ENCODE data around the gene LRRN4.
A peak's percentile ranks its signal among the peaks of the same experiment; 100 is the strongest.

LRRN4 gene

DNA sequence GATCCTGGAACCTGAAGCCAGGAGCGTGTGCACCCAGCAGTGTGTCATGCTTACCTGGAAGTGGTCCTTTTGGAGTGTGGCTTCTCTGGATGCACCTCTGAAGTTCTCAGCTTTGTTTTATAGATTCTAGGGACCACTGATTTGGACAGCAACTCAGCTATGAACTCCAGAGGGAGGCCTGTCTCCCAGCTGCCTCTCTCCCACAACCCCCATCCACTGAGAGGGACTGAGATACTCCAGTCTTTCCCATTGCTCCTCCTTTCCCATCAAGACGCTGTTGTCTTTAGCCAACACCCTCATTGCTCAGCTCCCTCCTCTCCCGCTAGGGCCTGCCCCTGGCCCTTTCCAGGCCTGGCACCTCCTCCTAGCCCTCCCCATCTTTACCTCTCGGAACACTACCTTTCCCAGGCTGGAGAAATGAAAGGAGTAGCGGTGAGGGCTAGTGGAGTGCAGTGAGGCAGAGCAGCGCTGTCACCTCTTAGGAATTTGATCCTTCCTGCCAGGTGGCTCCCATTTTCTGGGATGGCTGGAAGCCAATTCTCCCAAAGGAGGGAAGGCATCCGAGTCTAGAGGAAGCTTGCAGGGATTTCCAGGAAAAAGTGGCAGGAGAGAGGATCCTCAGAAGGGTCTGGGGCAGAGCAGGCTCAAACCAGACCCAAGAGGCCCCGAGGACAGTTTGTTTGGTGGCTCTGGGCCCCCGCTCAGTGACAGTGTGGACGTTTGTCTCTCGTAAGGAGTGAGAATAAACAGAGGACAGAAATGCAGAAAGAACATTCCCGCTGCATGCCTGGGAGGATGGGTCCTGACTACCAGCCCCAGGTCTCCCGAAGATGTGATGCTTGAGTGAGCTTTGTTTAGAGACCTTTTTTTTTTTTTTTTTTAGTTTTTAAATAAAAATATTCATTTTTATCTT, at the start of gene LRRN4:
TSS of gene LRRN4 (minus strand) at position 285 of the 913 bp plus-strand sequence. CDS start 1,261 bp downstream, outside the sequence.
- DNase-seq = peak; percentile 98

DNA sequence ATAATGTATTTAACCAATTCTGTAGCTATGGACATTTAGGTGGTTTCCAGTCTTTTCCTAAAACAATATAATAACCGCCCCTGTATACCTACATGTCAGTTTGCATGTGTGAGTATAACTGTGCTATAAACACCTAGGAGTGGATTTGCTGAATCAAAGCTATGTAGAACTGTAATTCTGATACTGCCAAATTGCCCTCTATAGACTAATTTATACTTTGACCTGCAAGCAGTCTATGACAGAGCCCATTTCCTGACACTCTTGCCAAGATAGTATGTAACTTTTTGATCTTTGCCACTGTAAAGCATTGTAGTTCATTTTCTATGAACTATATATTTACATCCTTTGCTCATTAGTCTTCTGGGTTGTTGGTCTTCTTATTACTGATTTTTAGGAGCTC, 49.4 kb upstream of the LRRN4 start:
- DNase-seq = no peak

DNA sequence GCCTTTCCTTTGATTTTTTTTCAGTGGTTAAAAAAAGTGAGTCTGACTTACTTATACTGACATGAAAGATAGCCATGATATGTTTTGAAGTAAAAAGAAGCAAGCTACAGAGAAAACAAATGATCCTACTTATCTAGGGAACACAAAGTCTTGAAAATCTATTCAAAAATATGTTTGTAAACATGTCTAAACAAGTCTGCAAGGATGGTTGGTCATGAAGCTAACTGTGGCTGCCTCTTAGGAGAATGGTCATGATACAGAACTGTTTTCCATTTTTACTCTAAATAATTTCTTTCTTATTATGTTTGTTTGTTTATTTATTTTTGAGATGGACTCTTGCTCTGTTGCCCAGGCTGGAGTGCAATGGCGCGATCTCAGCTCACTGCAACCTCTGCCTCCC, 47.5 kb upstream of the LRRN4 start:
- no peak for DNase-seq

DNA sequence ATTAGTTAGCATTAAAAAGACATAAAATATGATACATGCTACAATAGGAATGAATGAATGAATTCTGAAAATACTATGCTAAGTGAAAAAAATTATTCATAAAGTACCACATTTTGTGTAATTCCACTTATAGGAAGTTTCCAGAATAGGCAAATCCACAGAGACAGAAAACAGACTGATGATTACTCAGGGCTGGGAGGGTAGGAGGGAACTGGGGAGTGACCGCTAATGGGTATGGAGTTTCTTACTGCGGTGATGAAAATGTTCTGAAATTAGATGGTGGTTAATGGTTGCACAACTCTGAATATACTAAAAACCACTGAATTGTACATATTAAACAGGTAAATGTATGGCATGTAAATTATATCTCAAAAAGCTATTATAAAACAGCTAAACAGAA, 46.4 kb upstream of the LRRN4 start:
- DNase-seq = no peak

DNA sequence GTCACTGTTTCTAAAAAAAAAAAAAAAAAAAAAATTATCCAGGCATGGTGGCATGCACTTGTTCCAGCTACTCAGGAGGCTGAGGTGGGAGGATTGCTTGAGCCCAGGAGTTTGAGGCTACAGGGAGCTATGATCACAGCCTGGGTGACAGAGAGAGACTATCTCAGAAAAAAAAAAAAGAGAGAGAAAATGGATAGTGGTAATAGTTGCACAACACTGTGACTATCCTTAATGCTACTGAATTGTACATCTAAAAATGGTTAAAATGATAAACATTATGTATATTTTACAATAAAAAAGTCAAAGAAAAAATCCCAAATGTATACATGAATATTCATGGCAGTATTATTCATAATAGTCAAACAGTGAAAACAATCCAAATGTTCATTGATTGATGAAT, 46.0 kb upstream of the LRRN4 start:
- DNase-seq = no peak

DNA sequence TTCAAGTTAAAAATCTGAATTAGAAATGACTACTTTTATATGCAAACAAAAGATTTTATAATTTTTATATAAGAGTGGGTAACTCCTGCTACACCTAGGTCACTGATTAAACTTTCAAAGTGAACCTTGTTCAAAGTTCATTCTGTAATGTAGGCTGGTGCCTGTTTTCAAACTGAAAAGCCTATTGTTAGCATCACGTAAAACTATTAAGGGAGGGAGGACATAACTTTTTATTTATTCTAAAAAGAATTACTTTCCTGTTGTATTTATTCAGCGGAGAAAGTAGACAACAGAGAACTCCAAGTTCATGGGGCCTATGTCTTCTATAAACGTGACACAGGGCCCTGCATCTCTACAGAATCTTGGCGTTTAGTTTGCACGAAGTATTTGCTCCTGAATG, 41.5 kb upstream of the LRRN4 start:
- no peak for DNase-seq

DNA sequence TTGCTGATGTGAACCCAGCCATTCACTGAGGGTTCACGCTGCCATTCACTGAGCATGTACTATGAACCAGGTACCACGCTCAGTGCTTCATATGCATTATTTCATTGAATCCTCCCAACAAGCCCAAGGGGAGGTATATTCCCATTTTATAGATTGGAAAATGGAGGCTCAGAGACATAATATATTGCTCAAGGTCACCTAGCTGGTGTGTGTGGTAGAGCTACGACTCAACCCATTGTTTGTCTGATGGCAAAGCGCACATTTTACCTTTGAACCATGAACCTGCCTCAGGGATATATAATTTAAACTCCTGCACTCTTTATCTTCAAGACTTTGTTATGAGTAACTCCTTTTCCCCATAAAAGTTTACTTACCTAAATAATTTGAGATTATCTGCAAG, 40.7 kb upstream of the LRRN4 start:
- no peak for DNase-seq

DNA sequence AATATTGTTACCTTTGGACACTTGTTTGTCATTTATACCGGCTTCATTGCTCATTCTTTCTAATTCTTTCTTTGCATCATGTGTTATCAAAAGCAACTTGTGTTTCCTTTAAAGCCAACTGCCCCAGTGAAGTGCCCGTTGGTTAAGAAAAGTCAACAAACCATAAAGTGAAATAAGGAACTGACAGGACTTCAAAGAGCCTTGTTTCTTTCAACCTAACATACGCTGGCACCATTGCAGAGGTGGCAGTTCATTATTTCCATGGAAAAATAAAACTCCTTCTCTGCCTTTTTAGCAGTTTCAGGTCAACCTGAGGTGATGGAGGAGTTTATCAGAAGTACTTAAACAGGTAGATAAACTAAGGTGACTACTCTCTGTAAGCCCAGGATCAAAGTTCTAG, 40.2 kb upstream of the LRRN4 start:
- no peak for DNase-seq

DNA sequence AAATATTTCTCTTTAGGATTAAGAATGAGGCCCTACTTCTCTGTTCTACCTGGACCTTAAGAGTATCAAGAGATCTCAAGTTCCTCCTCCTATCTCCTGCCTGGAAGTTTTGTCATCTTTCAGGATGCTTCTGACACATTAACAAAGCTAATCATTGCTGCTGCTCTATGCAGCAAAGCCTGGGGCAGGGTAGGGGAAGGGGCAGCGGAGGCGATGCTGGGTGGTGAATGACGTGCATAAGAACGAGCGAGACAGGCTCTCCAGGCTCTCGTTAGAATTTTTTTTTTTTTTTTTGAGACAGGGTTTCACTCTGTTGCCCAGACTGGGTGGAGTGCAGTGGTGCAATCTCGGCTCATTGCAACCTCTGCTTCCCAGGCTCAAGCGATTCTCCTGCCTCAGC, 37.8 kb upstream of the LRRN4 start:
- no peak for DNase-seq

DNA sequence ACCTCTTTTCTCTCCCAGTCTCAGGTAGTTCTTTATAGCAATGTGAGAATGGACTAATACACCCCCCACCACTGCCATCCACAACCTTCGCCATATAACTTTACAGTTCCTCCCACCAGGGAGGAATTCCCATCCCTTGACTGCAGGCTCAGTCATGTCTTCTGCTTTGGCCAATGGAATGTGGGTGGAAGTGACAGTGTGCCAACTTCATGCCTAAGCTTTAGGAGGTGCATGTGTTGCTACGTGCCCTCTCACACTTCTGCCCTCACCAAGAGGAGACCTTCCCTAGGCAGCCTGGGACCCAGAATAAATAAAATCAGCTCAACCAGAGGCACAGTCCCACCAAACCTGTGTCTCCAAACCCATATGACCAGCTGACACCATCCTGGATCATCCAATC, 33.0 kb upstream of the LRRN4 start:
- DNase-seq = no peak

DNA sequence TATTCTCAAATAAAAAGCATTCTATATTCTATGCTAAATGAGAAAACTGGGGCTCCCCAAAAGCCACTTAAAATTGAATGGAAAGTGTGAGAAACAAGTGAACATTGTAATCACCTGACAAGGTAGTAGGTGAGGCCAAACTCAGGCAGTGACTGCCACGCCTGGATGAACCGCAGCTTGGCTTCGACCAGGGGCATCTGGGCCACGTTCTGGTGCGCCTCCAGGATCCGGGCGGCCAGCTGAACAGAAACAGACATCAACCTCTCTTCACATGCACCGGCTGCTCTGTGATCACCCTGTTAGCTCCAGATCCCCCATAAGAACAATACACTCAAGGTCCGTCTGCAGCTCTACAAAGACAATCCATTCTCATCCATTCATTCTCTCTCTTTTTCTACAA, 30.1 kb upstream of the LRRN4 start:
- DNase-seq = no peak

DNA sequence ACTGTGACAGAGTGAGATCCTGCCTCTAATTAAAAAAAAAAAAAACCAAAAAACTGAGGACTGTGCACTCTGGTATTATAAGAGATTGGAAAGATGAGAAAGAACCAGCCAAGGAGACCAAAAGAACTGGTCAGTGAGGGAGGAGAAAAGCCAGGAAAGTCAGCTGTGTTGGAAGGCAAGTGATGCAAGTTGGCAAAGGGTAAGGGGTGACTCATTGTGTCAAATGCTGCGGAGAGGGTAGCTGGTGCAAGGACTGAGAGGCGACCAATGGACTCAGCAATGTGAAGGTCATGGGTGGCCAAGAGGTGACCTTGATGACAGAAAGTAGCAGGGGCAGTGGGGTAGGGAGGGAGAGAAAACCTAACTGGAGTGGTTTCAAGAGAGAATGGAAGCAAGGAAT, 27.4 kb upstream of the LRRN4 start:
- no peak for DNase-seq

DNA sequence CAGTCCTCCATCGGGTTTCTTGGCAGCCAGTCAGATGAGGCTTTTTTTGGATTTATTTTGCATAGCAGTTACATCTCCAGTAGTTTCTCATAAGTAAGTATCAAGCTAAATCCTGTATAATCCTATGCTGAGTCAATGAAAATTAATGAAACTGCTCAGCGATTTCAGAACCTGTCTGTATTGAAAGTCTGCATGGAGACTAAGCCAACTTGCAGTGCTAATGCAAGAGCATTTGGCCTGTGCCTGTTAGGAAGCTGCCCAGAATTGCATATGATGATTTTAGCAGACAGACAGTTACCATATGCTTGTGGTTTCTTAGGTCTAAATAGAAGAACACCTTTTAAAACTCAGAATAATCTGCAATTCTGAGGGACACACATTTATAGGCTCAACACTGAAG, 25.2 kb upstream of the LRRN4 start:
- DNase-seq = no peak

DNA sequence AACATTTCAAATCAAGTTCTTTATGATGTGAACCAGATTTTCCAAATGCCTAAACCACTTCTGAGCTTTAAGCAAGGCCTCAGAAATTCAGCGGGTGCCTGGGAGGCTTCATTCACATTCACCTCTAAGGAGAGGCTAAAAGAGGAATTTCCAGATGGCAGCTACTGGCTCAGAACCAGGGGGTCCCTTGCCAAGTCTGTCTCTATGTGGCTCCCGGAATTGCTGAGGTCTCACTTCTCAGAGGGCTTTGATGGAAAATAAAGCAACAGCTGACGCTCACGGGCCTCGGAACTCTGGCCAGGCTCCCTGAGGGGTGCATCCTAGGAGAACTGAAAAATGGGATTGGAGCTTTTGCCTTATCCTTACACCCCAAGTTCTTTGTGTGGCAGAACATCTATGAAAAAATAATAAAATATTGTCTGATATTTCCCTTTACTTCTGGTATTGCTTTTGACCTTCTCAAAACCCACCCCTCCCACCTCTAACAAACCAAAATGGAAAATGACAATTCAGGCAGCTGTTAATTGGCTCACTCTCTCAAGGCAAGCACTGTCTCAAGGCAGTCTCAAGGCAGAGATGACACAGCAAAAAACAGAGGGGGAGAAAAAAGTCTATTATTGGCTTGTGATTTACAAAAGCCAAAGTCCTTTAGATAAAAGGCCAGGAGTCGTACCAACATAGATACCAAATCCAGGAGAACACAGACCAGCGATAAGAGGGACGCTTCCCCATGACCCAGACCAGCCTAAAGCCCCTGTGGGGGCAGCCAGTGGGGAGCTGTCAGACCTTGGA, 21.8 kb upstream of the LRRN4 start:
- DNase-seq = peak; percentile 54

DNA sequence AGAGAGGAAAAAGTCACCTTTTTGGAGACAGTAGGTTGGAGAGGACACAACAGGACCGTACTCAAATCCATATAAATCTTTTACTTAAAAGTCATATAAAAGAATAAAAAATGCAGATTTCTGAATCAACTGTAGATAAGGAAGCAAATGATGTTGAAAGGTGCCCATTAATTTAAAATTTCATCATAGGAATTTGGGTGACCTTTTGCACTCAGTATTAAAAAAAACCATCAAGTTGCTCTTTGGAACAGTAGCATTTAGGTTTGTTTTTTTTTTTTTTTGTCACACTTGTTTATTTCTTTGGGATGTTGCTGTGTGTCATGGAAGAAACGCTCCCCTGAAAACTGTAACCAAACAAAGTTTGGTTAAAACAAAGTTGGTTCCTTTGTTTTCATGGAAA, 20.9 kb upstream of the LRRN4 start:
- DNase-seq = no peak

DNA sequence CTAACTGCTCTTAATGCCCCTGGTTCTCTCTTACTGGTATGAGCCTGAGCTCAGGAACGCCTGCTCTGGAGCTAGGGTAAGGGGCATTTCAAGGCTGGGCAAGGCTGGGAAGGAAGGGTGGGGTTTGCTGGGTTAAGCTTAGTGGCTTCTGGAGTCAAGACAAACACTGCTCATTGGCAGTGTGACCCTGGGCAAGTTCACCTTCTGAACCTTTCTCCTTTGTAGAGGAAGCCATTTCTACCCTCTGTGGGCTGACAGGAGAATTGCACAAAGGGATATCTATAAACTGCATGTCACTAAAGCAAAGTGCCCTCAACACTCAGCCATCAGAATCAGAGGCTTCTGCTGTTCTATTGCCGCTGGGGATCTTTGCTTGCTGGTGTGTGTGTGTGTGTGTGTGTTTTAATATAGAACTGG, 20.3 kb upstream of the LRRN4 start:
- DNase-seq = no peak

DNA sequence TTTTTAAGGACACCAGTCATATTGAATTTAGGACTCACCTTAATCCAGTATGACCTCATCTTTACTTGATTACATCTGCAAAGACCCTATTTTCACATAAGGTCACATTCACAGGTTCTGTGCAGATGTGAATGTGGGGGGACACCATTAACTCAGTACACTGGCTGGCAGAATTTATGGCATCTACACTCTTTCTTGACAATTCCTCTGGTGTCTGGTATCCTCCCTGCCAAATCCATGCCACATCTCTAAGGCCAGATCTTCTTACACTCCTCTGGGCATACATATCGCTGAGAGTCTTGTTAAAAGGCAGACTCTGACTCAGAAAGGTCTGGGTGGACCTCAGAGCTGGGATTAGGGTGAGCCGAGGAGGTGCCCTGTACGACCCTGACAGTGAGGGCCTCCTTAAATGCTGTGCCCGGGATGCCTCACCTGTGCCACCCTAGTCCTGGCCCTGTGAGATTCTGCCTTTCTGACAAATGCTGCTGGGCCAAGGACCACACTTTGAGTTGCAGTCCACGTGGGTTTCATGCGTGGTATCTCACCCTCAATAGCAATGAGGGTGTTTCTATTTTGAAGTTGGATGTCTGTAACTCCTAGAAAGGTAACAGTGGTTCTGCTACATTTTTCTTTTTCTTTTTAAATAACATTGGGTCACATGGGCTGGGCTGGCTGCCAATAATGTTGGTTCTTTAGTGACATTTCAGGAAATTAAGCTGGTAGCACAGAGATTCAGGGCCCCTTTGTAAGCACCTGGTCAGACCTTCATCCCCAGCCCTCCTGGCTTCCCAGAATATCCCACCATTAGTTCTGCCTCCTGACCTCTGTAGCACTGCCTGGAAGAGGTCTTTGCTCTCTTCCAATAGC, 17.2 kb upstream of the LRRN4 start:
- no peak for DNase-seq

DNA sequence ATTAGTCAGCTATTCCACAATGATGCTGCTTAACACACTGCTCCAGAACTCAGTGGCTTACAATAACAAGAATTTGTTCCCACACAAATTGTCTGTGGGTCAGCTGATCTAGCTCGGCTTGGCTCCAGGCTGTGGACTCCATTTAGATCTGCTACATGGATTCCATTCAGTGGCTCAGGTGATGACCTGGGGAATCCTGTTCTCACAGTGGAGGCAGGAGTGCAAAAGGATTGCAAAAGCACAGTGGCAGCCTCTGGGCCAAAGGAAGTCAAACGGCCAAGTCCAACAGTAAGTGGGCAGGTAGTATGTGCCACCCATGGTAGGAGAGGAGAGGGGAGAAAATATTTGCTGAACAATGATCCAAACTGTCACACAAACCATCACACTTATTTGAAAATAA, 15.8 kb upstream of the LRRN4 start:
- DNase-seq = no peak

DNA sequence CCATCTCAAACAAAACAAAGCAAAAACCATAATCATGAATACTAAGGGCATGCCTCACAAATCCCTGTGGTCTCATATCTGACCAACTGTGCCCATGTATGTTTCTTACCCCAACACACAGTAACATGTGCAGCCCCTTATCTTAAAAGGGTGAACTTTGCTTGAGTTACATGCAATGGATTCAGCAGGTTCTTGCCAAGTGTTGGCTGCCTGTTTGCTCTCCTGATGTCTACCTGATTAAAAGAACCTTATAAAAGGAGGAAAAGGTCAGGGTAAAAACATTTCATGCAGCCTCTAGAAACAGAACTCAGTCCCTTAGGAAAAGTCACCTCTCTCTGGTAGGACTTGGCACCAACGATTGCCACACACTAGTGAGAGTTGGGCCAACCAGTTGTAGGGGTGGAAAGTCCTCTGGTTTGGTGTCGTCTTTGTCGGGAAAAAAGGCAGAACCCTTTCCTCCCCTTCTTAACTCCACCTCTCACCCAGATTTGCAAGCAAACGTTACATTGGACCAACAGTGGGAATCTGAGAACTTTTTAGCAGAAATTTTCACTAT, 14.0 kb upstream of the LRRN4 start:
- DNase-seq = no peak

DNA sequence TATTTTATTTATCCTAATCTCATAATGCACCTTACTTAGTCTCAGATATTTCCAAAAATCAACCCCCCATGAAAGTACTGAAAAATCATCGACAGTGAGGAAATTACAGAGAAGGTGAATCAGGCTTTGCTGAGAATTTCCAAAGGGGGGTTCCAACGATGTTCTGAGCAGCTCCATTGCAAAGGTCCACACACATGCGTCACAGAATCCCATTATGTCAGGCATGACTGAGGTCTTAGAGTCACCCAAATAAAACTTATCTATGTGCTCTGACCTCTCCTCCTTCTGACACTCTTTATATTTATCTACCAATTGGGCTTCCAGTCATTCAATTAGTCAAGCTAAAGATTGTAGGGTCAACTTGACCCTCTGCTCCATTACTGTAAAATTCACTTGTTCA, 12.7 kb upstream of the LRRN4 start:
- DNase-seq = no peak

DNA sequence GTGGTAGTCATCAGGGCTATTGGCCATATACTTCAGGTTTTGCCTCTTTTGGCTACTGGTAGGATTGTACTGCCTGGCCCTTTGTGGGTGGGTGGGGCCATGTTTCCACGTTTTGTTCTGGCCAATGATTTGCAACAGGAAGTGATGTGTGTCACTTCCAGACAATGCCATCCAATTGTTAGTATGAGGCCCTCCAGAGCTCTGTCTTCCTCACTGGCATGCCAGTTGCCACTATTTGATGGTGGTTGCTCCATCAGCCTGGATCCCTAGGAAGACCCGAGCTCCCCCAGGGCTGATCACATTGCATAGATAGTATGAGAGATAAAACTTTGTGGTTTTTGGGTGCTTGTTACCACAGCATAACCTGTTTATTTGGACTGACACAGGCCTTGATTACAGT, 7.7 kb upstream of the LRRN4 start:
- no peak for DNase-seq

DNA sequence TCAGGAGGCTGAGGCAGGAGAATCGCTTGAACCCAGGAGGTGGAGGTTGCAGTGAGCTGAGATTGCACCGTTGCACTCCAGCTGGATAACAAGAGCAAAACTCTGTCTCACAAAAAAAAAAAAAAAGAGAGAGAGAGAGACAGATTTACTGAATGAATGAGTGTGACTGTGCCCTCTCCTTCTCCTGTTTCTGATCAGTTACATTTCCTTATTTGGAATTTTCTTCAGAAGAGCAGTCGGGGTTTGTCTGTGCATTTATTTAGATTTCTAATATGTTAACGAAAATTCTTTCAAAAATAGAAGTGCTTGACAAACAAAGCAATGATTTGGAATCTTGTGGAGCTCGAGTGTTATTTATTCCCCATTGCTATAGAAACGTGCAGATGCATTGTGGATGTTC, 6.4 kb upstream of the LRRN4 start:
- no peak for DNase-seq

Measured in NCI-H2171 (cell line).